Fibroblast of mammary gland (primary cell): ENCODE measurements around the gene ABHD16A.

Experiments
- DNase-seq: peaks from one replicate; pipeline ENCODE4 v3.0.0-alpha.2; 2010; ENCODE audit warnings: low read depth
- H3K4me3 ChIP-seq: 2 replicates; pipeline ENCODE4 v1.5.1; 2011; ENCODE audit warnings: low read depth, mild to moderate bottlenecking, low read length, moderate library complexity; ENCODE audit not compliant: control insufficient read depth
- CTCF ChIP-seq: conservative IDR thresholded peaks from 2 replicates; pipeline ENCODE4 v1.5.1; 2011; ENCODE audit warnings: low read depth, low read length, inconsistent platforms; ENCODE audit not compliant: control insufficient read depth, insufficient read depth

ABHD16A gene

GRCh38 chr6:31677955-31678354 is 25.2 kb downstream of the ABHD16A start:
- no peak for DNase-seq
- no peak for TF ChIP-seq CTCF
- no peak overlapping the region for H3K4me3 ChIP-seq

GRCh38 chr6:31676904-31677303 is 26.2 kb downstream of the ABHD16A start:
- DNase-seq: no peak
- no peak for TF ChIP-seq CTCF
- no peak overlapping the region for H3K4me3 ChIP-seq

GRCh38 chr6:31676322-31676903 is 26.7 kb downstream of the ABHD16A start:
- H3K4me3 ChIP-seq: no peak overlapping the region
- no peak for TF ChIP-seq CTCF
- DNase-seq: no peak

- H3K4me3 ChIP-seq: no peak within 1 kb of the TSS
- TF ChIP-seq CTCF: no peak
- DNase-seq: no peak
These were observed 33.4 kb downstream of the ABHD16A start, which contains the start of gene LY6G5B for GRCh38 chr6:31669676-31670075. TSS of gene LY6G5B (plus strand) at chr6:31669976. CDS start at chr6:31670951, 975 bp downstream.

- no peak for DNase-seq
- peak overlapping the region; percentile 93 for H3K4me3 ChIP-seq
- TF ChIP-seq CTCF: no peak
These were observed 36.7 kb downstream of the ABHD16A start for GRCh38 chr6:31666337-31666965.

- peak within 1 kb of the TSS; percentile 93 for H3K4me3 ChIP-seq
- peak; percentile 95 for DNase-seq
- TF ChIP-seq CTCF: no peak
These were observed 37.4 kb downstream of the ABHD16A start, which contains the start of gene CSNK2B for GRCh38 chr6:31665501-31666336. TSS of gene CSNK2B (plus strand) at chr6:31666080. CDS start at chr6:31666832, 752 bp downstream.
